Lung (tissue), 4 donors: ENCODE measurements around the gene HNRNPCL1. TPM values are rescaled to one million over a fixed set of nuclear protein-coding genes. Genes with fewer than 3 reads are reported as not detected.

Experiments
- polyA plus RNA-seq, 2 donors: library from polyadenylated mRNA; stranded (reverse); fragments of 200-250 nt; gene quantifications; one replicate each; pipeline ENCODE4 v1.2.1, GENCODE V29; 2013
- total RNA-seq, 2 donors: library from RNA; depleted of rRNA in 1 of 2; stranded (reverse); fragments of >200 nt in 1 of 2; gene quantifications; one replicate each; pipeline ENCODE4 v1.2.1, GENCODE V29; 2014 to 2021
- donor health status: Bipolar disorder and iron deficiency.
- donor health status: healthy.
- donor health status: DM: yes; HTN: yes; CAD: no.

Gene HNRNPCL1
- total and polyA plus RNA-seq, 4 donors: not detected

Other genes starting within 250 kb of the HNRNPCL1 start
- 100 to 1,000 TPM in 1 of 2 donors, 10 to 100 TPM in 1; 79.7 to 109 TPM for gene DHRS3, start 230.5 kb downstream of the HNRNPCL1 start, total RNA-seq
- gene DHRS3, start 230.5 kb downstream of the HNRNPCL1 start, polyA plus RNA-seq: 10 to 100 TPM; 56.7 to 79.8 TPM
- gene AADACL4, start 204.6 kb downstream of the HNRNPCL1 start, total RNA-seq: not detected
- gene AADACL4, start 204.6 kb downstream of the HNRNPCL1 start, polyA plus RNA-seq: not detected
- gene AADACL3, start 132.6 kb downstream of the HNRNPCL1 start, total RNA-seq: not detected
- not detected for gene AADACL3, start 132.6 kb downstream of the HNRNPCL1 start, polyA plus RNA-seq
- gene CFAP107, start 102.5 kb downstream of the HNRNPCL1 start, total RNA-seq: 1 to 10 TPM; 1.3 to 8.5 TPM
- gene CFAP107, start 102.5 kb downstream of the HNRNPCL1 start, polyA plus RNA-seq: 1 to 10 TPM; 2.4 to 2.5 TPM
- not detected for gene PRAMEF12, start 75.0 kb downstream of the HNRNPCL1 start, total RNA-seq
- not detected for gene PRAMEF12, start 75.0 kb downstream of the HNRNPCL1 start, polyA plus RNA-seq
- not detected for gene PRAMEF1, start 57.3 kb downstream of the HNRNPCL1 start, total RNA-seq
- not detected for gene PRAMEF1, start 57.3 kb downstream of the HNRNPCL1 start, polyA plus RNA-seq
- not detected for gene PRAMEF11, start 17.3 kb downstream of the HNRNPCL1 start, total RNA-seq
- not detected for gene PRAMEF11, start 17.3 kb downstream of the HNRNPCL1 start, polyA plus RNA-seq
- gene PRAMEF2, start 8.4 kb upstream of the HNRNPCL1 start, total RNA-seq: not detected
- not detected for gene PRAMEF2, start 8.4 kb upstream of the HNRNPCL1 start, polyA plus RNA-seq
- gene PRAMEF4, start 37.5 kb upstream of the HNRNPCL1 start, total RNA-seq: not detected
- gene PRAMEF4, start 37.5 kb upstream of the HNRNPCL1 start, polyA plus RNA-seq: not detected
- not detected for gene PRAMEF10, start 49.5 kb upstream of the HNRNPCL1 start, total RNA-seq
- not detected for gene PRAMEF10, start 49.5 kb upstream of the HNRNPCL1 start, polyA plus RNA-seq
- not detected for gene PRAMEF7, start 67.9 kb upstream of the HNRNPCL1 start, total RNA-seq
- not detected for gene PRAMEF7, start 67.9 kb upstream of the HNRNPCL1 start, polyA plus RNA-seq
- not detected for gene PRAMEF6, start 98.9 kb upstream of the HNRNPCL1 start, total RNA-seq
- not detected for gene PRAMEF6, start 98.9 kb upstream of the HNRNPCL1 start, polyA plus RNA-seq
- gene PRAMEF27, start 207.9 kb upstream of the HNRNPCL1 start, total RNA-seq: not detected
- gene PRAMEF27, start 207.9 kb upstream of the HNRNPCL1 start, polyA plus RNA-seq: not detected
- not detected for gene HNRNPCL3, start 212.0 kb upstream of the HNRNPCL1 start, total RNA-seq
- not detected for gene HNRNPCL3, start 212.0 kb upstream of the HNRNPCL1 start, polyA plus RNA-seq
- gene PRAMEF25, start 222.1 kb upstream of the HNRNPCL1 start, total RNA-seq: not detected
- gene PRAMEF25, start 222.1 kb upstream of the HNRNPCL1 start, polyA plus RNA-seq: not detected